ENCODE measurements around the gene FAM229A.
"Not testable (repeated sequence)": the region's sequence is repeated elsewhere in the genome, so short reads cannot be mapped to it uniquely, and the experiment has no call there.

Gene FAM229A

GRCh38 chr1:32362474-32363313 lies at the start of gene FAM229A, which contains the start of gene TSSK3:
Gene FAM229A, minus strand, starts transcription at chr1:32362485. Its CDS starts 394 bp downstream, at chr1:32362091.
Gene TSSK3, plus strand, starts transcription at chr1:32362539. Its CDS starts 163 bp downstream, at chr1:32362702.
- Histone ChIP-seq H3K27me3 (ENCODE audit: control insufficient read depth in 1 of 2, insufficient read depth in 2 of 2, low read length in 2 of 2) (no peaks in the 10 kb centered on the region), H3K9me3 (ENCODE audit: control insufficient read depth in 1 of 2, low read length in 2 of 2) (no peaks in the 10 kb centered on the region), H3K4me3 (ENCODE audit: low read depth in 1 of 2, low read length in 2 of 2) (peak within 1 kb of the TSS; percentile 50 to 53), H3K36me3 (ENCODE audit: control insufficient read depth in 1 of 2, insufficient read depth in 2 of 2, low read length in 2 of 2) (peaks cover 24 to 42% of the 10 kb centered on the region in 2 donors), H3K9ac (ENCODE audit: low read depth in 1 of 2, low read length in 2 of 2) (peak within 1 kb of the TSS in 1 of 2 donors; percentile 51), H3K4me1 (ENCODE audit: control insufficient read depth in 1 of 2, insufficient read depth in 2 of 2, low read length in 2 of 2) (peaks cover 11 to 17% of the 10 kb centered on the region in 2 donors), H3K27ac (ENCODE audit: low read depth, low read length) (no peak within 1 kb of the TSS)

GRCh38 chr1:32411261-32411660 lies 49.0 kb upstream of the FAM229A start:
- Histone ChIP-seq H3K27ac (ENCODE audit: low read depth, low read length) (no peak overlapping the region), H3K27me3 (ENCODE audit: control insufficient read depth in 1 of 2, insufficient read depth in 2 of 2, low read length in 2 of 2) (no peaks in the 10 kb centered on the region), H3K9ac (ENCODE audit: low read depth in 1 of 2, low read length in 2 of 2) (no peak overlapping the region), H3K4me1 (ENCODE audit: control insufficient read depth in 1 of 2, insufficient read depth in 2 of 2, low read length in 2 of 2) (peaks cover 0 to 3% of the 10 kb centered on the region in 2 donors), H3K9me3 (ENCODE audit: control insufficient read depth in 1 of 2, low read length in 2 of 2) (peaks cover 0 to 8% of the 10 kb centered on the region in 2 donors), H3K36me3 (ENCODE audit: control insufficient read depth in 1 of 2, insufficient read depth in 2 of 2, low read length in 2 of 2) (no peaks in the 10 kb centered on the region), H3K4me3 (ENCODE audit: low read depth in 1 of 2, low read length in 2 of 2) (no peak overlapping the region)

- no peak overlapping the region for H3K4me3 ChIP-seq (ENCODE audit: low read depth in 1 of 2, low read length in 2 of 2)
- H3K9me3 ChIP-seq (ENCODE audit: control insufficient read depth in 1 of 2, low read length in 2 of 2): no peaks in the 10 kb centered on the region
- H3K27ac ChIP-seq (ENCODE audit: low read depth, low read length): no peak overlapping the region
- H3K9ac ChIP-seq (ENCODE audit: low read depth in 1 of 2, low read length in 2 of 2): no peak overlapping the region
- no peaks in the 10 kb centered on the region for H3K27me3 ChIP-seq (ENCODE audit: control insufficient read depth in 1 of 2, insufficient read depth in 2 of 2, low read length in 2 of 2)
- H3K36me3 ChIP-seq (ENCODE audit: control insufficient read depth in 1 of 2, insufficient read depth in 2 of 2, low read length in 2 of 2): no peaks in the 10 kb centered on the region
- no peaks in the 10 kb centered on the region for H3K4me1 ChIP-seq (ENCODE audit: control insufficient read depth in 1 of 2, insufficient read depth in 2 of 2, low read length in 2 of 2)
Observed at GRCh38 chr1:32406629-32407111, 44.4 kb upstream of the FAM229A start.

- no peak overlapping the region for H3K9ac ChIP-seq (ENCODE audit: low read depth in 1 of 2, low read length in 2 of 2)
- no peak overlapping the region for H3K4me3 ChIP-seq (ENCODE audit: low read depth in 1 of 2, low read length in 2 of 2)
- H3K27ac ChIP-seq (ENCODE audit: low read depth, low read length): no peak overlapping the region
- no peaks in the 10 kb centered on the region for H3K9me3 ChIP-seq (ENCODE audit: control insufficient read depth in 1 of 2, low read length in 2 of 2)
- peaks cover 3 to 4% of the 10 kb centered on the region in 2 donors for H3K4me1 ChIP-seq (ENCODE audit: control insufficient read depth in 1 of 2, insufficient read depth in 2 of 2, low read length in 2 of 2)
- no peaks in the 10 kb centered on the region for H3K36me3 ChIP-seq (ENCODE audit: control insufficient read depth in 1 of 2, insufficient read depth in 2 of 2, low read length in 2 of 2)
- no peaks in the 10 kb centered on the region for H3K27me3 ChIP-seq (ENCODE audit: control insufficient read depth in 1 of 2, insufficient read depth in 2 of 2, low read length in 2 of 2)
Observed at GRCh38 chr1:32405672-32406467, 43.6 kb upstream of the FAM229A start.

- Histone ChIP-seq H3K4me1 (ENCODE audit: control insufficient read depth in 1 of 2, insufficient read depth in 2 of 2, low read length in 2 of 2) (peaks cover 3 to 4% of the 10 kb centered on the region in 2 donors), H3K9me3 (ENCODE audit: control insufficient read depth in 1 of 2, low read length in 2 of 2) (no peaks in the 10 kb centered on the region), H3K9ac (ENCODE audit: low read depth in 1 of 2, low read length in 2 of 2) (no peak overlapping the region), H3K4me3 (ENCODE audit: low read depth in 1 of 2, low read length in 2 of 2) (no peak overlapping the region), H3K36me3 (ENCODE audit: control insufficient read depth in 1 of 2, insufficient read depth in 2 of 2, low read length in 2 of 2) (no peaks in the 10 kb centered on the region), H3K27ac (ENCODE audit: low read depth, low read length) (no peak overlapping the region), H3K27me3 (ENCODE audit: control insufficient read depth in 1 of 2, insufficient read depth in 2 of 2, low read length in 2 of 2) (no peaks in the 10 kb centered on the region)
Observed at GRCh38 chr1:32404946-32405345, 42.7 kb upstream of the FAM229A start.

GRCh38 chr1:32400876-32401631 lies 38.8 kb upstream of the FAM229A start:
- H3K4me1 ChIP-seq (ENCODE audit: control insufficient read depth in 1 of 2, insufficient read depth in 2 of 2, low read length in 2 of 2): peaks cover 3 to 4% of the 10 kb centered on the region in 2 donors
- H3K4me3 ChIP-seq (ENCODE audit: low read depth in 1 of 2, low read length in 2 of 2): peak overlapping the region in 1 of 2 donors; percentile 3
- H3K9ac ChIP-seq (ENCODE audit: low read depth in 1 of 2, low read length in 2 of 2): peak overlapping the region; percentile 27 to 32
- no peaks in the 10 kb centered on the region for H3K27me3 ChIP-seq (ENCODE audit: control insufficient read depth in 1 of 2, insufficient read depth in 2 of 2, low read length in 2 of 2)
- H3K27ac ChIP-seq (ENCODE audit: low read depth, low read length): no peak overlapping the region
- H3K36me3 ChIP-seq (ENCODE audit: control insufficient read depth in 1 of 2, insufficient read depth in 2 of 2, low read length in 2 of 2): no peaks in the 10 kb centered on the region
- H3K9me3 ChIP-seq (ENCODE audit: control insufficient read depth in 1 of 2, low read length in 2 of 2): no peaks in the 10 kb centered on the region

GRCh38 chr1:32399843-32400242 lies 37.6 kb upstream of the FAM229A start:
- Histone ChIP-seq H3K27me3 (ENCODE audit: control insufficient read depth in 1 of 2, insufficient read depth in 2 of 2, low read length in 2 of 2) (no peaks in the 10 kb centered on the region), H3K9me3 (ENCODE audit: control insufficient read depth in 1 of 2, low read length in 2 of 2) (no peaks in the 10 kb centered on the region), H3K27ac (ENCODE audit: low read depth, low read length) (no peak overlapping the region), H3K36me3 (ENCODE audit: control insufficient read depth in 1 of 2, insufficient read depth in 2 of 2, low read length in 2 of 2) (no peaks in the 10 kb centered on the region), H3K4me3 (ENCODE audit: low read depth in 1 of 2, low read length in 2 of 2) (no peak overlapping the region), H3K9ac (ENCODE audit: low read depth in 1 of 2, low read length in 2 of 2) (no peak overlapping the region), H3K4me1 (ENCODE audit: control insufficient read depth in 1 of 2, insufficient read depth in 2 of 2, low read length in 2 of 2) (peaks cover 6 to 7% of the 10 kb centered on the region in 2 donors)

- H3K4me1 ChIP-seq (ENCODE audit: control insufficient read depth in 1 of 2, insufficient read depth in 2 of 2, low read length in 2 of 2): peaks cover 8 to 15% of the 10 kb centered on the region in 2 donors
- H3K27me3 ChIP-seq (ENCODE audit: control insufficient read depth in 1 of 2, insufficient read depth in 2 of 2, low read length in 2 of 2): no peaks in the 10 kb centered on the region
- H3K27ac ChIP-seq (ENCODE audit: low read depth, low read length): no peak overlapping the region
- H3K9ac ChIP-seq (ENCODE audit: low read depth in 1 of 2, low read length in 2 of 2): no peak overlapping the region
- H3K36me3 ChIP-seq (ENCODE audit: control insufficient read depth in 1 of 2, insufficient read depth in 2 of 2, low read length in 2 of 2): no peaks in the 10 kb centered on the region
- no peaks in the 10 kb centered on the region for H3K9me3 ChIP-seq (ENCODE audit: control insufficient read depth in 1 of 2, low read length in 2 of 2)
- no peak overlapping the region for H3K4me3 ChIP-seq (ENCODE audit: low read depth in 1 of 2, low read length in 2 of 2)
Observed at GRCh38 chr1:32398401-32398800, 36.1 kb upstream of the FAM229A start.

- not testable (repeated sequence) for H3K9ac ChIP-seq (ENCODE audit: low read depth in 1 of 2, low read length in 2 of 2); H3K9me3 ChIP-seq (ENCODE audit: control insufficient read depth in 1 of 2, low read length in 2 of 2); H3K27ac ChIP-seq (ENCODE audit: low read depth, low read length); H3K36me3 ChIP-seq (ENCODE audit: control insufficient read depth in 1 of 2, insufficient read depth in 2 of 2, low read length in 2 of 2); H3K27me3 ChIP-seq (ENCODE audit: control insufficient read depth in 1 of 2, insufficient read depth in 2 of 2, low read length in 2 of 2); H3K4me3 ChIP-seq (ENCODE audit: low read depth in 1 of 2, low read length in 2 of 2)
- H3K4me1 ChIP-seq (ENCODE audit: control insufficient read depth in 1 of 2, insufficient read depth in 2 of 2, low read length in 2 of 2): peaks cover 14 to 26% of the 10 kb centered on the region in 2 donors
Observed at GRCh38 chr1:32396524-32396923, 34.2 kb upstream of the FAM229A start.
